Pancreas (tissue), 10 donors: ENCODE measurements around the gene ABCA1. TPM values are rescaled to one million over a fixed set of nuclear protein-coding genes. Genes with fewer than 3 reads are reported as not detected.
"Not testable (repeated sequence)": the region's sequence is repeated elsewhere in the genome, so short reads cannot be mapped to it uniquely, and the experiment has no call there.

Source experiments
- ATAC-seq, 4 donors: fragments of 200-7000 bp; cut with Tn5 transposase; one replicate each; pipeline versions ENCODE4 v1.8.0 to v1.9.1; 2020; ENCODE audit warnings: mild to moderate bottlenecking in 4 of 4, moderate library complexity in 4 of 4
- DNase-seq, 6 donors: peaks; one replicate each; pipeline ENCODE4 v3.0.0-alpha.2; 2020
- FAIRE-seq: peaks from 2 replicates; lab custom pipeline; 2012; peaks lifted over from hg19 to GRCh38; lab: Jason Lieb, UNC
- H3K27ac ChIP-seq, 4 donors: fragments of 200-600 bp; sonication (generic); 1 replicate in 3 of 4; 2 replicates in 1 of 4; pipeline versions ENCODE4 v1.5.0 to v1.8.0; 2020
- H3K27me3 ChIP-seq, 4 donors: fragments of 200-600 bp; one replicate each; pipeline ENCODE4 v1.8.0; 2021
- H3K36me3 ChIP-seq, 3 donors: fragments of 200-600 bp; sonication (generic) in 1 of 3; one replicate each; pipeline versions ENCODE4 v1.5.0 to v1.8.0; 2020 to 2021
- H3K4me1 ChIP-seq, 3 donors: fragments of 200-600 bp; one replicate each; pipeline ENCODE4 v1.8.0; 2021
- H3K4me3 ChIP-seq, 4 donors: fragments of 200-600 bp; sonication (generic) in 2 of 4; one replicate each; pipeline versions ENCODE4 v1.5.0 to v1.8.0; 2020 to 2021
- H3K9me3 ChIP-seq, 4 donors: fragments of 200-600 bp; one replicate each; pipeline ENCODE4 v1.8.0; 2021
- CTCF ChIP-seq, 4 donors: fragments of 200-600 bp; sonication (generic) in 3 of 4; IDR thresholded peaks; one replicate each; pipeline versions ENCODE4 v1.5.0 to v1.8.0; 2021; ENCODE audit warnings: antibody characterized with exemption in 4 of 4
- WGBS, 2 donors: extraction: QIAGEN DNeasy Blood & Tissue Kit; methylation state at CpG; one replicate each; pipeline ENCODE4 v1.1.7; 2013; 5-methylcytosine and 5-hydroxymethylcytosine counted together
- intact Hi-C, 3 donors: fragments of 100-400 bp; cut with DNase I; formaldehyde crosslinking; loops; one replicate each; pipeline versions ENCODE4 v1.11.1 to v1.14.2; 2022
- polyA plus RNA-seq, 2 donors: library from polyadenylated mRNA; stranded (reverse); fragments of 200-250 nt; gene quantifications; one replicate each; pipeline ENCODE4 v1.2.3, GENCODE V29; 2013
- total RNA-seq, 6 donors: library from RNA; stranded (reverse); fragmentation: NEBNext Ultra II Directional in 4 of 6; extraction: Animal tissue kit (Norgen Biotek cat#: 25700) in 4 of 6; gene quantifications; one replicate each; pipeline versions ENCODE4 v1.2.1 to v1.2.4, GENCODE V29; 2021 to 2023
- donor health status: healthy with polysubstance abuse.
- donor health status: DM: no; HTN: no; CAD: no; lungs with moderate emphysema.
- donor health status: DM: no; HTN: no; CAD: no.
- donor health status: control.
- donor health status: control.
- donor health status: Bipolar disorder and iron deficiency.
- donor health status: DM: yes; HTN: yes; CAD: no.
- donor health status: DM: no; HTN: no; CAD: no.
- donor health status: DM: no; HTN: no; CAD: no.
- donor health status: DM: yes; HTN: yes; CAD: no.

ABCA1 gene
- total and polyA plus RNA-seq, 8 donors = 3.2 to 20.4 (median 8.6) TPM

- peak; percentile 43 to 79 (median 53) for DNase-seq
- Histone ChIP-seq H3K4me1 (peaks cover 3 to 8% (median 4%) of the 10 kb centered on the region in 3 donors), H3K9me3 (no peaks in the 10 kb centered on the region), H3K4me3 (peak overlapping the region; percentile 70 to 88 (median 82)), H3K27ac (peak overlapping the region; percentile 18 to 77 (median 70)), H3K36me3 (no peaks in the 10 kb centered on the region), H3K27me3 (no peaks in the 10 kb centered on the region)
- intact Hi-C loops = loop anchor here in 1 of 3 donors (10.0 kb wide), 1 partner anchor 227 kb away; no protein-coding TSS in a partner anchor
- ATAC-seq = peak; percentile 46 to 63 (median 58)
- 0 to 1% methylated on average over 40 to 44 of the region's 44 CpGs for WGBS, 2 donors
- no peak for TF ChIP-seq CTCF (IDR thresholded peaks at IDR 0.05)
- no peak for FAIRE-seq
Measured at GRCh38 chr9:104927216-104927911, 591 bp downstream of the ABCA1 start.

- no peak for TF ChIP-seq CTCF (IDR thresholded peaks at IDR 0.05)
- intact Hi-C loops = loop anchor here in 1 of 3 donors (10.0 kb wide), 1 partner anchor 231 kb away; no protein-coding TSS in a partner anchor
- H3K27me3 ChIP-seq = no peaks in the 10 kb centered on the region
- H3K27ac ChIP-seq = no peak overlapping the region
- no peaks in the 10 kb centered on the region for H3K9me3 ChIP-seq
- ATAC-seq (no peak), DNase-seq (no peak), FAIRE-seq (no peak)
- WGBS, 2 donors = 54 to 63% methylated on average over 4 of the region's 4 CpGs
- H3K36me3 ChIP-seq = no peaks in the 10 kb centered on the region
- peaks cover 3 to 16% (median 4%) of the 10 kb centered on the region in 3 donors for H3K4me1 ChIP-seq
- no peak overlapping the region for H3K4me3 ChIP-seq
Measured at GRCh38 chr9:104923740-104924139, 4.2 kb downstream of the ABCA1 start.

- DNase-seq = no peak
- no peak for ATAC-seq
- TF ChIP-seq CTCF (IDR thresholded peaks at IDR 0.05) = no peak
- Histone ChIP-seq H3K9me3 (no peaks in the 10 kb centered on the region), H3K27ac (no peak overlapping the region), H3K4me1 (peaks cover under 1 to 16% (median 2%) of the 10 kb centered on the region in 3 donors), H3K27me3 (no peaks in the 10 kb centered on the region), H3K36me3 (no peaks in the 10 kb centered on the region), H3K4me3 (no peak overlapping the region)
- intact Hi-C loops = loop anchor here in 1 of 3 donors (10.0 kb wide), 1 partner anchor 232 kb away; no protein-coding TSS in a partner anchor
- WGBS, 2 donors = 81 to 83% methylated on average over 2 of the region's 2 CpGs
- FAIRE-seq = no peak
Measured at GRCh38 chr9:104923289-104923688, 4.7 kb downstream of the ABCA1 start.

GRCh38 chr9:104922748-104923147 is 5.2 kb downstream of the ABCA1 start:
- H3K36me3 ChIP-seq, H3K27me3 ChIP-seq, FAIRE-seq, H3K4me3 ChIP-seq, DNase-seq, H3K27ac ChIP-seq, ATAC-seq, H3K9me3 ChIP-seq: not testable (repeated sequence)
- intact Hi-C loops = loop anchor here in 1 of 3 donors (10.0 kb wide), 1 partner anchor 232 kb away; no protein-coding TSS in a partner anchor
- peaks cover 0 to 16% (median 0%) of the 10 kb centered on the region in 3 donors for H3K4me1 ChIP-seq
- 92 to 94% methylated on average over 7 of the region's 7 CpGs for WGBS, 2 donors

GRCh38 chr9:104921067-104921741 is 6.8 kb downstream of the ABCA1 start:
- ATAC-seq = no peak
- Histone ChIP-seq H3K36me3 (no peaks in the 10 kb centered on the region), H3K4me3 (no peak overlapping the region), H3K4me1 (peaks cover 0 to 16% (median 0%) of the 10 kb centered on the region in 3 donors), H3K27me3 (no peaks in the 10 kb centered on the region), H3K9me3 (no peaks in the 10 kb centered on the region), H3K27ac (no peak overlapping the region)
- FAIRE-seq = no peak
- TF ChIP-seq CTCF (IDR thresholded peaks at IDR 0.05) = no peak
- 63 to 75% methylated on average over 3 of the region's 3 CpGs for WGBS, 2 donors
- intact Hi-C loops = loop anchor here in 1 of 3 donors (10.0 kb wide), 1 partner anchor 234 kb away; no protein-coding TSS in a partner anchor
- DNase-seq = no peak
